Measurements from ENCODE around the gene EIF3I.
"Not testable (repeated sequence)": the region's sequence is repeated elsewhere in the genome, so short reads cannot be mapped to it uniquely, and the experiment has no call there.

Gene EIF3I

DNA sequence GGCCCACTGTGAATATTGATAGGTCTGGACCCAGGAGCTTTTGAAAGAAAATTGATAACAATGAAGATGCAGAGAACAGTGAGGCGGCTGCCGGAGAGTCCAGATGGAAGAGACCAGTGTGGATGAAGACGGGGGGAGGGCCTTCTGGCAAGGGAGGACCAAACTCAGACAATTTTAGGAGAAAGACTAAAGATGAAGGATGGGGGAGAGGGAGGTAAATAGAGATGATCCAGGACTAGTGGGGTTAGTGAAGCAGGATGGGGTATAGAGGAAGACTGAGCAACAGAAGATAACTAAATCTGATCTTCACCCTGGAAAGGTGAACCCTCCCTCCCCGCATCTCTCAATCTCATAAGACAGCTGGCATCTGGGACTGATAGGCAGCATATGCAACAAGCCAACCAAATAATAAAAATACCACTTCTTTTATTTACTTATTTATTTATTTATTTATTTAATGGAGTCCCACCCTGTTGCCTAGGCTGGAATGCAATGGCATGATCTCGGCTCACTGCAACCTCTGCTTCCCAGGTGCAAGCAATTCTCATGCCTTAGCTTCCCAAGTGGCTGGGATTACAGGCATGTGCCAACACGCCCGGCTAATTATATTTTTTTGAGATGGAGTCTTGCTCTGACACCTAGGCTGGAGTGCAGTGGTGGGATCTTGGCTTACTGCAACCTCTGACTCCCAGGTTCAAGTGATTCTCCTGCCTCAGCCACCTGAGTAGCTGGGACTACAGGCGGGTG is 10.5 kb downstream of the EIF3I start:
- no peak for DNase-seq

DNA sequence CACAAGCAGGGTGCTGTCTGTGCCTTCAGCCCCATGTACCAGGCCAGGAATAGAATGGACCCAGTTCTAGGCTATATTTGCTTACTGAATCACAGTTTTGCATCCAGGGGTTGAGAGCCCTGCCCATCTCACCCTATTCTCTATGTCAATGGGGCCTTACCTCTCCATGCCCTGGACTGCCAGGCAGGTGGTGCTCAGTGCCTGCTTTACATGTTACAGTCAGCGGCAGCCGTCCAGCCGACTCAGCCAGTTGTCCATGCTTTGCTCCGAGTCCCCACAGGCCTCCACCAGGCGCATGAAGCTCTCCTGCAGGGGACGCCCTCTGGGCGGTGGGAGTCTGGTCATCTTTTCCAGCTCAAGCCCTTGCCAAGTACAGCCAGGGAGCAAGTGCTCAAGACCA is 12.6 kb downstream of the EIF3I start:
- DNase-seq: no peak

GRCh38 chr1:32239337-32239736 is 17.1 kb downstream of the EIF3I start:
- peak; percentile 38 for DNase-seq

DNA sequence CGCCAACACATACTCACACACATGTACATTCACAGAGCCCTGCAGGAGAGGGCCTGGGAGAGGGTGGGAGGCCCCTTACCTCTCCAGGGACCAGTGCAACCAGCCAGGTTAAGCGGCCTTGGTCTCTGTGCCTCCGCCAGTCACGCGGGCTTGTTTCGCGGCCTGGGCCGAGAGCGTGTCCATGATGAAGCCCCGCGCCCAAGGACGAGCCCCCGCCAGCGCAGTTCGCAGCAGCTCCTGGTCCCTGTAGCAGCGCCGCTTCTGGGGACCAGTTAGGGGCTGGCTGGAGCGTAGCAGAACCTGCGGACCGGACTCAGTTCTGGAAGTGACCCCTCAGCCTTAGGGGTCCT is 17.6 kb downstream of the EIF3I start:
- peak; percentile 52 for DNase-seq

- peak; percentile 75 for DNase-seq
Measured at GRCh38 chr1:32240140-32240951, 18.1 kb downstream of the EIF3I start.

DNA sequence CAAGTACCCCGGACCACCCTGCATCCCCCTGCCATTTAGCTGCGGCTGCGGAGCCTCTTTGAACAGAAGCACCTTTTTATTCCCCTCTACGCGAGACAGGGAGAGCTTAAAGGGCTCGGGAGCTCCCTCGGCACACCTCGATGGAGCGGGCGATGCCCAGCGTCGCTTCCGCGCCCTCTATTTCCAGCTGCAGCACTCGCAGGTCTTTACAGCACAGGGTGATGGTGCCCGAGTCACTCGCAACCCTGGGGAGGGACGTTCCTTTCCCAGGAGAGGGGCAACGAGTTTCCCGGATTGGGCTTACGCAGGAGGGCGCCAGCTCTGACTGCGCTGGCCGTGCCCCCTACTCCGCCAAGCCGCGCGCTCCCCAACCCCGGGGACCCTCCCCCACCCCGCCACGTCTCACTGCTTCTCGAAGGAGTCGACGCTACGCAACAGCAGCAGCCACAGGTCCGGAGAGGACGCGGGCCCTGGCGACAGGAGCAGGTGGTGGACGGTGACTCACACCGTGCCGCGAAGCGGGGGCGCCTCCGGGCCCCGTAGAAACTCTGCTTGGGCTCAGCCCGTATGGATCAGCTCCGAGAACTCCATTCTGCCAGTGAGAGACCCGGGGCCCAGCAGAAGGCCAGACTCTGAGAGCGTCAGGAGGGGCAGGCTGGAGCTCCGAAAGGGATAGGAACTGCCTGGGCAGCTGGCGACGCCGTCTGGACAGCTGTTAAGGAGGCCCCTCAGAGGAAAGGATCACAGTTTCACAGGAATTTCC is 19.0 kb downstream of the EIF3I start:
- DNase-seq: peak; percentile 67

- no peak for DNase-seq
Measured at GRCh38 chr1:32242341-32242851, 20.2 kb downstream of the EIF3I start.

DNA sequence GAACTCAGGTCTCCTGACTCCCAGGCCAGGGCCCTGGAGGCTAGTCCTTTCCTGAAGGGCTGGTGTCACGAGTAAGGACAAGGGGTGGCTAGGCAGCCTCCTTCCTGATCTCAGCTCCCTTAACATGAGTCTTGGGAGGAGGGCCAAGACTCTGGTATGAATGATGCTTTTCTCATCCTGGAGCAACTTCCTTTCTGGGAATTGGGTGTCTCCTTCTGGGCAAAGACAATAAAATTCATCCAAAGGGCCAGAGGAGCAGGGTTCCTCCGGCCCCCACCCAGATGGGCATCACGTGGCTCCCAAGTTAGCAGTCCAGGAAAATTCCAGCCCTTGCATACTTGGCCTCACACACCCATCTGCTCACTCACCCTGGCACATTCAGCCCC is 24.7 kb downstream of the EIF3I start, which contains the start of gene FAM167B:
TSS of gene FAM167B (plus strand) at position 335 of the 386 bp plus-strand sequence. CDS start 200 bp downstream, outside the sequence.
- DNase-seq: no peak

- DNase-seq: no peak
Measured at GRCh38 chr1:32247452-32247851, 25.2 kb downstream of the EIF3I start.

DNA sequence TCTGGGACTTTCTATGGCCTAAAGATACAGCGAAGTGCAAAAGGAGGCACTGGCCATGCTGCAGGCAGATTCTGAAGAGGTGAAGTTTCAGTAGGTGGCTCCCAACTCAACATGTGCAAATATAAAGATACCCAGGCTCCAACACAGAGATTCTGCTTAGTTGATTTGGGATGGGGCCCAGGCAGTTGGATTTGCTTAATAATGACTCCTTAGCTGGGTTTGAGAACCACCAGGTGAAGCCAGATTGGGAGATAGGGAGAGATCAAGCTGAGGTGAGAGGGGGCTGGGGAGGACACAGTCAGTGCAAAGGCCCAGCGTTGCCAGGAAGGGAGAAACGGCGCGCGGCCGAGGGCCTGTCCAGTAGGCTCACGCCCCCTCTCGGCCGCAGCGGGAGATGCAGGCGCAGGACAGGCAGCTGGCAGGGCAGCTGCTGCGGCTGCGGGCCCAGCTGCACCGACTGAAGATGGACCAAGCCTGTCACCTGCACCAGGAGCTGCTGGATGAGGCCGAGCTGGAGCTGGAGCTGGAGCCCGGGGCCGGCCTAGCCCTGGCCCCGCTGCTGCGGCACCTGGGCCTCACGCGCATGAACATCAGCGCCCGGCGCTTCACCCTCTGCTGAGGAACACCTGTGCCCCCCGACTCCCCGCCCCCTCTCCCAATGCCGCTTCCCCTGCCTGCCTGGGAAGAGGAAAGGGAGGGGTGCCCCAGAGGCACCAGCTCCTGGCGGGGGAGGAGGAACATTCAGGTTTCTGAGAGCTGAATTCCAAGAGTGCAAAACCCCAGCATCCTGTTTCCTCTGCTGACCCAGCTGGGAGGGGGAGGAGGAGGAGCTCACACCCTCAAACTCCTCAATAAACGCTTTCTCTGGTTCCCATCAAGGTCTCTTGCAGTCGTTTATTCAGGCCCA is 26.0 kb downstream of the EIF3I start:
- peak; percentile 21 for DNase-seq

- no peak for DNase-seq
Measured at GRCh38 chr1:32249831-32250525, 27.8 kb downstream of the EIF3I start.

- no peak for DNase-seq
Measured at GRCh38 chr1:32250893-32251716, 28.9 kb downstream of the EIF3I start, which contains the start of gene LCK. Gene LCK (plus strand): TSS chr1:32251265. CDS start chr1:32274330, 23,065 bp downstream.

DNA sequence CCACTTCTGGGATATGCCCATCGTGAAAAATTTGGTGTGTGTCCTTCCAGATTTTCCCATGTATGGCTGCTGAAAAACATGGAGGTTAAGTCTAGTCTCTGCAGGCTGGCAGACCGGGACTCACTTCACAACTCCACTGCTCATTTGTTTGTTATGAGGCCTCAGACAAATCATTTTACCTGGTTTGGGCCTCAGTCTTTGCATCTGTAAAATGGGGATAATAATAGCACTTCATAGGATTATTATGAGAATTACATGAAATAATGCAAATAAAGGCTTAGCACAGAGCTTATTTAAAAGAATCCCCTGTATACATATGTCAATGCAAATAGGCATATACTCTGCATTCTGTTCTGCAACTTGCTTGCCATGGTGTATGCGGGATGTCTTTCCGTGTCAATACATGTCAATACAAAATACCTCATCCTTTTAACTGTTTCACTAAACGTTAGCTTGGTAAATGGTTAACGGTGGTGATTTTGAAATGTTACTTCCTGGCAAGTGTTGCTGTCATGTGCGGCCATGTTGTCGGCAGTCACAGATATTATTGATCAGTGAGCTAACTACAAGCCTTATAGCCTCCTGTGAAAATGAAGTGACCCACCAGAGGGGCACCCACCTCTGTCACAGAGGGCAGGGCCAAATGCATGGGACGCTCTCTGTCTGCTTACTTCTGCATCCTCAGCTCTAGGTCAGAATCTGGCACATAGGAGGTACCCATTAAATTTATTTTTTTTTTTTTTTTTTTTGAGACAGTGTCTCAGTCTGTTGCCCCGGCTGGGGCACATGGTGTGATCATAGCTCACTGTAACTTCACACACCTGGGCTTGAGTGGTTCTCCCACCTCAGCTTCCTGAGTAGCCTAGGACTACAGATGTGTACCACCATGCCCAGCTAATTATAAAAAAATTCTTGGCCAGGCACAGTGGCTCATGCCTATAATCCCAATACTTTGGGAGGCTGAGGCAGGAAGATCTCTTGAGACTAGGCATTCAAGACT is 33.2 kb downstream of the EIF3I start:
- DNase-seq: no peak

- no peak for DNase-seq
Measured at GRCh38 chr1:32256473-32257226, 34.4 kb downstream of the EIF3I start.

- no peak for DNase-seq
Measured at GRCh38 chr1:32257227-32257508, 35.0 kb downstream of the EIF3I start.

GRCh38 chr1:32263236-32263593 is 41.0 kb downstream of the EIF3I start:
- DNase-seq: not testable (repeated sequence)

DNA sequence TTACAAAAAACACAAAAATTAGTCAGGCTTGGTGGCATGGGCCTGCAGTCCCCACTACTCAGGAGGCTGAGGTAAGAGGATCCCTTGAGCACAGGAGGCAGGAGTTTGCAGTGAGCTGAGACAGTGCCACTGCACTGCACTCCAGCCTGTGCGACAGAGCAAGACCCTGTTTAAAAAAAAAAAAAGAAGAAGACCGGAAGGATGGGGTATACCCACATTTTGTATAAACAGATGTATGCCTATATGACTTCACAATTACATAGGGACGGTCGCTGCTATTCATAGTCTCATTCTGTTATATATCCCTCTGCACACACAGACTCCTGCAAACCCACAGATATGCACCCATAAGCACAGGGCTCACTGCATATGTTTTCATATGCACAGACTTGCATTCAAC is 41.5 kb downstream of the EIF3I start:
- DNase-seq: no peak

GRCh38 chr1:32265846-32266245 is 43.6 kb downstream of the EIF3I start:
- no peak for DNase-seq

Data from COR-L47 (cell line).